PFSK-1 (cell line): ENCODE results near the gene HMX3.

Experiments used
- FOXP2 ChIP-seq: optimal IDR thresholded peaks from 2 replicates; pipeline ENCODE3; 2011; ENCODE audit warnings: borderline replicate concordance, control low read depth, inconsistent platforms; ENCODE audit not compliant: insufficient read depth; ENCODE audit errors: extremely low read length, extremely low read depth
- POLR2AphosphoS5 ChIP-seq: IDR thresholded peaks from 2 replicates; pipeline ENCODE4 v1.6.1; 2012; ENCODE audit warnings: low read depth, mild to moderate bottlenecking, control low read depth, low read length, moderate library complexity
- REST ChIP-seq, 2 experiments: IDR thresholded peaks; 2 replicates each; pipeline versions ENCODE4 v1.6.1 to v1.8.0; 2011 to 2012; ENCODE audit warnings: low read depth in 2 of 2, low read length in 2 of 2, control low read depth in 1 of 2, inconsistent platforms in 1 of 2, mild to moderate bottlenecking in 1 of 2, moderate library complexity in 1 of 2; ENCODE audit not compliant: insufficient read depth in 1 of 2
- SIN3A ChIP-seq: IDR thresholded peaks from 2 replicates; pipeline ENCODE4 v1.6.1; 2012; ENCODE audit warnings: mild to moderate bottlenecking, low read length, moderate library complexity, borderline replicate concordance; ENCODE audit not compliant: insufficient read depth
- TAF1 ChIP-seq: IDR thresholded peaks from 2 replicates; pipeline ENCODE4 v1.6.1; 2012; ENCODE audit warnings: low read length, control low read depth, borderline replicate concordance; ENCODE audit not compliant: insufficient read depth

The HMX3 gene

GRCh38 chr10:123150271-123150985 lies 14.7 kb downstream of the HMX3 start:
- no peak for TF ChIP-seq TAF1
- no peak for TF ChIP-seq REST (IDR thresholded peaks at IDR 0.05; ENCODE audit: insufficient read depth in 1 of 2, low read depth in 2 of 2, low read length in 2 of 2)
- TF ChIP-seq FOXP2 = no peak
- no peak for TF ChIP-seq SIN3A
- no peak for TF ChIP-seq POLR2AphosphoS5

- no peak for TF ChIP-seq TAF1
- TF ChIP-seq POLR2AphosphoS5 = no peak
- no peak for TF ChIP-seq FOXP2
- TF ChIP-seq REST (IDR thresholded peaks at IDR 0.05; ENCODE audit: insufficient read depth in 1 of 2, low read depth in 2 of 2, low read length in 2 of 2) = no peak
- TF ChIP-seq SIN3A = no peak
These were observed 15.4 kb downstream of the HMX3 start for GRCh38 chr10:123150986-123151736.

GRCh38 chr10:123151737-123152135 lies 16.0 kb downstream of the HMX3 start:
- TF ChIP-seq TAF1 (no peak), REST (IDR thresholded peaks at IDR 0.05; ENCODE audit: insufficient read depth in 1 of 2, low read depth in 2 of 2, low read length in 2 of 2) (no peak), SIN3A (no peak)

- TF ChIP-seq REST (IDR thresholded peaks at IDR 0.05; ENCODE audit: insufficient read depth in 1 of 2, low read depth in 2 of 2, low read length in 2 of 2) (no peak), SIN3A (no peak), TAF1 (no peak), FOXP2 (no peak), POLR2AphosphoS5 (no peak)
These were observed 17.8 kb downstream of the HMX3 start for GRCh38 chr10:123153486-123154091.
